ENCODE results near the gene LRRC8E. TPM values are rescaled to one million over a fixed set of nuclear protein-coding genes. Genes with fewer than 3 reads are reported as not detected.
"Not testable (repeated sequence)": the region's sequence is repeated elsewhere in the genome, so short reads cannot be mapped to it uniquely, and the experiment has no call there.

Gene LRRC8E
- total RNA-seq, 1 donor from 2014 or later = 8.5 TPM

DNA sequence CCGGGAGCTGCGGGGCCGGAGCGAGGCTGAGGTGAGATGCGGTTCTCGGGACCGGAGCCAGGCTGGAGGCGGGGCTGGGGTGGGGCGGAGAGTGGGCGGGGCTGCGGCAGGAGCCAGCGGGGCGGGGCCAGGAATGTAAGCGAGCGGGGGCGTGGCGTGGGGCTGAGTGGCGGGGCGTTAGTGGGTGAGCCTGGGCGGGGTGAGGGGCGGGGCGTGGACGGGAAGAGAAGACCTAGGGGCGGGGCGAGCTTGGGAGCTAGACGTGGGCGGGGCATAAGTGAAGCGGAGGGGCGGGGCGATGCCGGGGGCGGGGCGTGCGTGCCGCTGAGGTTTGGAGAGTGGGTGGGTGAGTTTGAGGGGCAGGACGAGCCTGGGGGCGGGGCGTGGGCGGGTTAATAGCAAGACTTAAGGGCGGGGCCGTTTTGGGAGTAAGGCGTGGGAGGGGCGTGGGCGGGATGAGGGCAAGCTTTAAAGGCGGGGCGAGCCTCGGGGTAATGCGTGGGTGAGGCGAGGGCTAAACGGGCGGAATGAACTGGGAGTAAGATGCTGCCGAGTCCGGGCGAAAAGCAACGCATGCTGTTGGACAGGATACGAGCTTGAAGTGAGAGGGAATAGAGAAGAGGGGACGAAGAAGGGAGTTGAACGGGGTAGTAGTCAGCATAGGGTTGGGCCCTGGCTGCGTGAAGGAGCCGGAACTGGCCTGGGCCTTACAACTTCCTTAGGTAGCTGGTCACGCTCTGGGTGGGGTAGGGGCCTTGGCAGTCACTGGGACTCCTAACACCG, 32.4 kb downstream of the LRRC8E start:
- DNase-seq (ENCODE audit: low spot score) = peak; percentile 100

DNA sequence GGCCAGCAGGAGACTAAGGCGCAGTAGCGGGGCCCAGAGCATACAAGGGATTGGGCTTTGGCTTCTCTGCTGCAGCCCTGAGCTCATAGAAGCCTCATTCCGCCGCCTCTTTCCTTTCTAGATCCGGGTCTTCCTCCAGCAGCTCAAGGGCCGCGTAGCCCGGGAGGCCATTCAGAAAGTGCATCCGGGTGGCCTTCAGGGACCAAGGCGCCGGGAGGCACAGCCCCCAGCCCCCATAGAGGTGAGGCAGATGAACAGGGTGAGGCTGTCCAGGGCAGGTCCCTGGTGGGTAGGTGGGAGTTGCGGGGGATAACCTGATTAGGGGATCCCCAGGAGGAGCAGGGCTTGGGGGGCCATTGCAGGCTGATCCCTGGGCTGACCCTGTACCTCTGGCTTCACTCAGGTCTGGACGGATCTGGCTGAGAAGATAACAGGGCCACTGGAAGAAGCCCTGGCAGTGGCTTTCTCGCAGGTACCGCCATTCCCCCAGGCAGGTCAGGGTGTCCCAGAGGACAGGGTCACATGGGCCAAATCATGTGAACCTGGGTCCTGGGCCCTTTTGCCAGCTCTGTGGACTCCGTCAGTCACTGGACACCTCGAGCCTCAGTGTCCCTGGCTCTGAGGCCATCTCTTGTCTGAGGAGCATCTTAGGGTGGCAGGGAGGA, 33.1 kb downstream of the LRRC8E start:
- peak; percentile 53 for DNase-seq (ENCODE audit: low spot score)

DNA sequence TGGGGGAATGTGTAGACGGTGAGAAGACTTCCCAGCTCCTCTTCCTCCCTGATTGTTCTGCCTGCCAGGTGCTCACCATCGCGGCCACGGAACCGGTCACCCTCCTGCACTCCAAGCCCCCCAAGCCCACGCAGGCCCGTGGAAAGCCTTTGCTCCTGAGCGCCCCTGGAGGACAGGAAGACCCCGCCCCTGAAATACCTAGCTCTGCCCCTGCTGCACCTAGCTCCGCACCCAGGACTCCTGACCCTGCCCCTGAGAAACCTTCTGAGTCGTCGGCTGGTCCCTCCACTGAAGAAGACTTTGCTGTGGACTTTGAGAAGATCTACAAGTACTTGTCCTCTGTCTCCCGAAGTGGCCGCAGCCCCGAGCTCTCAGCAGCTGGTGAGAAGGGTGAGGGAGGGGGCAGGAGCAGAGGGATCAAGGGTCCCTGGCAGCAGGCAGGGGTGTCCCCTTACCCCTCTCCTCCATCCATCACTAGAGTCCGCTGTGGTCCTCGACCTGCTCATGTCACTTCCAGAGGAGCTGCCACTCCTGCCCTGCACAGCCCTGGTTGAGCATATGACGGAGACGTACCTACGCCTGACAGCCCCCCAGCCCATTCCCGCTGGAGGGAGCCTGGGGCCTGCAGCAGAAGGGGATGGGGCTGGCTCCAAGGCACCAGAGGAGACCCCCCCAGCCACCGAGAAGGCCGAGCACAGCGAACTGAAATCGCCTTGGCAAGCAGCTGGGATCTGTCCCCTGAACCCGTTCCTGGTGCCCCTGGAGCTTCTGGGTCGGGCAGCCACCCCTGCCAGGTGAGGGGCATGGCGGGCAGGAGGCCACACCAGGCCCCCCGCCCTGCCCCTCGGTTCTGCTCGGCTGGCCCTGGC, 33.9 kb downstream of the LRRC8E start:
- DNase-seq (ENCODE audit: low spot score) = peak; percentile 56

GRCh38 chr19:7922836-7923195, 34.5 kb downstream of the LRRC8E start:
- DNase-seq (ENCODE audit: low spot score) = no peak

DNA sequence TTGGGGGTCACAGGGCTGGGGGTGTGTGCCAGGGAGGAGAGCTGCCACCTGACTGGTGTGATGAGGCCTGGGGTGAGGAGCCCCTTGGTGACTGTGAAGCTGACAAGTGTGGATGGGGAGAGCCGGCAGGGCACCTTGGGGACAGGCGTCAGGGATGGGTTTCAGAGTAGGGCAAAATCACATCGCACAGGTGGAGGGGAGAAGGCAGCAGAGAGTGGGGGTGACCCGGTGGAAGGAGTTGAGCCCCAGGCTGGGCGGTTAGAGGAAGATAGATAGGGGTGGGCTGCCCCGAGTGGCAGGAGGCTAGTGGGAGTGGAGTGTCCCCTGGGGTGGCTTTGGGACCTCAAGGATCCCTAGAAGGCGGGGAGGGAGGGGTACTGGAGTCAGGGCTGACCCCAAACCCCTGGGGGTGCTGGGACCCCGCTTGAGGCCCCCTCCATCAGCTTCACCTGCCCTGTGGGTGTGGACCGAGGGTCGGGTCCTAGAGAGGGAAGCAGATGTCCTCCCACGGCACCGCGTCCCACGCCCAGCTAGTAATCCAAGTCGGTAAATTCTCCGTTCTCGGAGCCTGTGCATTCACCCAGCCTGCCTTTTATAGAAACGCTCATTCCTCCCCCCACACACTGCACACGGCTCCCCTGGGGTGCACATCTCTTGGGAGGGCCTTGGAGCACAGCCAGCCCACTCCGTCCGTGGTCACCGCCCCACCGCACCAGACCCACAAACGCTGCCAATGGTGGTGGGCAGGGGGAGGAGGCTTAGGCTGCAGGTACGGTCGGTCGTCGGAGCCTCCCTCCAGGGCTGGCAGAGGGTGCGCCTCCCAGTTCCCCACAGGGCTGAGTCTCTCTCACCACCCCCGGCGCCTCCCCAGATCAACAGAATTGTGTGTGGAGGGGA, 35.2 kb downstream of the LRRC8E start:
- no peak for DNase-seq (ENCODE audit: low spot score)

GRCh38 chr19:7924241-7924640, 35.9 kb downstream of the LRRC8E start:
- no peak for DNase-seq (ENCODE audit: low spot score)

DNA sequence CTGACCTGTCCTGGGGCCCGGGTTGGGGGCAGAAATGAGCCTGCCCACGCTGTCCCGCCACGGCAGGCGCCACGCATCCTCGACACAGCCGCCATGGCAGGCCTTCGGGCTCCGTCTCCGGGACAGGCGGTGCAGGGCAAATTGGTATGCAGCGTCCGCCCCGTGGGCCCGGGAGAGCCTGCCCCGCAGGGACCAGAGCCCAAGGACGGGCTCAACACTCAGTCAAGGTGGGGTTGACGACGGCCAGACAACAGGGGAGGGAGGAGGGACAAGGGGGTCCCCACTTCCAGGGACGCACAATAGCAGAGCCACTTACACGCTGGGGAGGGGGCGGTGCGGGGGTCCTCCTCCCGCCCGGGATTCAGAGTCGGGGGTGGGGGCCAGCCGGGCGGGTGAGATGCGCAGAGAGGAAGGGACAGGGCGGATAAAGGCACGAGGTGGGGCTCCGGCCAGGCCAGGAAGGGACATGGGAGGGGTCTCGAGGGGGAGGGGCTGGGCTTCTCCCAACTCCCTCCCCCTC, 36.4 kb downstream of the LRRC8E start:
- DNase-seq (ENCODE audit: low spot score) = no peak

DNA sequence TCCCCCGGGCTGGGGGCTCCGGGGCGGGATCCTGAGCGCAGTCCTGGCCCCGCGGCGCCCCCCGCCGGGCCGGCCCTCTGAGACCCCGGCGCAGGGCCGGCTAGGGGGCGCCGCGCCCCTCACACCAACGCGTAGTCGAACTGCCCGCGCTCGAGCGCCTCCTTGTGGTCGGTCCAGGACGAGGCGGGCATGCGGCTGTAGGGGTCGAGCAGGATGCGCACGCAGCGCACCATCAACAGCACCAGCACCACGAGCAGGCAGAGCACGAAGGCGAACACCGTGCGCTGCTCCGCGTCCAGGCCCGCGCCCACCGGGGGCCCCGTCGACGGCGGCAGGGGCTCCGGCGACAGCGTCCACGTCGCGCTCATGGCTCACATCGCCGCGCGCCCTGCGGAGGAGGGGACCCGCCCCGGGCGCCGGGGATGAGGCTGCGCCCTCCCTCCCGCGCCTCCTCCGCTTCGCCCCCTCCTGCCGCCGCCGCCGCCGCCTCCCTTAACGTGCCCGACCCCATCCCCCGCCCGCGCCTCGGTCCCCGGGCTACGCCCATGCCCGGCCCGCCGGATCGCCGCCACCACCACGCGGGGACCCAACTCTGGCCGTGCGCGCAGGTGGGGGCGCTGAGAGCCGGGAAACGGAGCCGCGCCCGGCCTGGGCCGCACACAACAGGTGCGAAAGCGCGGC, 37.0 kb downstream of the LRRC8E start:
- peak; percentile 62 for DNase-seq (ENCODE audit: low spot score)

- no peak for DNase-seq (ENCODE audit: low spot score)
Observed at GRCh38 chr19:7926021-7926726, 37.9 kb downstream of the LRRC8E start, which contains the start of gene CTXN1. TSS of gene CTXN1 (minus strand) at chr19:7926135. CDS start at chr19:7925538, 597 bp downstream.

DNA sequence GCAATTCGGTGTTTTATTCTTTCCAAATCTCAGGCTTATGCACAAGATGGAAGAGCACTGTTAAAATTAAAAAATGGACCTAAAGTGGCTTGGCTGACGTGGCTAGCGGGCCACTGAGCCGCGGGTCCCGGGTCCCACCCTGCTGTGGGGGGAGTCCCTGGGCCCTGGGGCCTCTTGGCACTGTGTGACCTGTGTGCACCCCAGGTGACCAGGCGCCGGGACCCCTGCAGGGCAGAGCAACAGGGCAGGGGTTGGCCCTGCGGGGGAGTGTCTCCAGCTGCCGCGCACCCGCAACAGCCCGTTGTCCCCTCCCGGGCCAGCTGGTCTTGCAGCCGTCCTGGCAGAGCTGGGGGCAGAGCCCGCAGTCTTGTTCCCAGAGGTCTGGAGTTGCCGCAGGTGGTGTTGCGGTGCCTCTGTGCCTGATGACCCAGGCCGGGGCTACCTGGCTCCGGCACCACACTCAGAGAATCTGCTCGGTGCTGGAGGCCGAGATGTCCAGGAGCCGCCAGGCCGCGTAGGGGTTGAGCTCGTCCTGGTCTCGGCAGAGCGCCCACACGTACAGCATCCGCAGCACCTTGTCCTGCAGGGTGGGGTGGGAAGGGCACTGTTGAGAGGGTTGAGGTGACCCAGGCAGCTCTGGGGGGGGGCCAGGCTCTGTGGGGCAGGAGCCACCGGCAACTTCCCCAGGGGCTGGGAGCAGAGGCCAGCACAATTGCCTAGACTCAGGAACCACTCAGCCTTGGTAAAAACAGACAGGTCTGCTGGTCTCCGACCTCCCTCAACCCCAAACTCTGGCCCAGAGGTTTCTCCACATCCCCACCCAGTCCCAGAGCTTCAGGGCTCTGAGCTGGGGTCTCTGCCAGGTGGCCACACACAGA, 38.7 kb downstream of the LRRC8E start:
- DNase-seq (ENCODE audit: low spot score) = peak; percentile 46

DNA sequence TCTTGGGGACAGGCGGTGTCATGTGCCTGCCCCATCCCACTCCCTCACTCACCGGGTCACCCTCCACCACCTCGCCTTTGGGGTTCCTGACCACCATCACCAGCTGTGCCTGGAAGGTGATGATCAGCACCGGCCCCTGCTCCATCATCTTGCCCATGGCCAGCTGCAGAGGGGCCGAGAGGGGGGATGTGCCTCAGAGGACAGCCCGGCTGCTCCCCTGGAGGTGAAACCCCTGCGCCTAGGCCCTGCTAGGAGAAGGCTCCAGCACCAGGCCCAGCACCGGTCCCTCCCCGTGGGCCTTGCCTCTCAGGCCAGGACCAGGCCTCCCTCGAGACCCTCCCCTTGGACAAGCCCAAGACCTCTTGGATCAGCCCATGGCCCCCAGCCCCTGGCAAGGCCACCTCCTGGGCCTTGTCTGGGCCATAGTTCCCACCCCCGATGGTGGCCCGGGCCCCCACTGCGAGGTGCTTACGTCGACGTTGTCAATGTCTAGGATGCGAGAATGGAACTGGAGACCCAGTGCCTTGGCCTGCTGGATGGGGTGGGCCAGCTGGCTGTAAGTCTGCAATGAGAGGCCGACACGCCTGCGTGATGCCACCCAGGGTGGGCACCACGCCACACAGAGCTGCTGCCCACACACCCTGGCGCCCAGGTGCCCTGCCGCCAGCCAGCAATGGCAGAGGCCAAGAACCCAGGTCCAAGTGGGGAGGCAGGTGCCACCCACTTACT, 39.5 kb downstream of the LRRC8E start:
- DNase-seq (ENCODE audit: low spot score) = peak; percentile 46

DNA sequence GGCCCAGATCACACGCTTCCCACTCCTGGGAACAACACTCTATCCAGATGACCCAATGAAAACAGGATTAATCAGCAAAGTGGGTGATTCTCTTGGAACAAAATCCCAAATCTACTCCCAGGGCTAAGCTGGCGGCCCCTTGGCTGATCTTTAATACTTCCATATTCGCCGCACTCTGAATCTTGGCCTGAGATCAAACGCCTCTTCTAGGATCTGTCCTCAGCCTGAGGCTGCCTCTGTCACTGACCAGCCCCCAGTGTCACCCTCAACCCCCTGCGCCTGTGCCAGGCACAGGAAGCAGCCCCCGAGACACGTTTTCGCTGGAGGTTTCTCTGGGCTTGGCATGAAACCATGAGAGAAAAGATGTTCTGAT, 40.0 kb downstream of the LRRC8E start:
- peak; percentile 52 for DNase-seq (ENCODE audit: low spot score)

- peak; percentile 58 for DNase-seq (ENCODE audit: low spot score)
Observed at GRCh38 chr19:7928741-7929701, 40.7 kb downstream of the LRRC8E start.

DNA sequence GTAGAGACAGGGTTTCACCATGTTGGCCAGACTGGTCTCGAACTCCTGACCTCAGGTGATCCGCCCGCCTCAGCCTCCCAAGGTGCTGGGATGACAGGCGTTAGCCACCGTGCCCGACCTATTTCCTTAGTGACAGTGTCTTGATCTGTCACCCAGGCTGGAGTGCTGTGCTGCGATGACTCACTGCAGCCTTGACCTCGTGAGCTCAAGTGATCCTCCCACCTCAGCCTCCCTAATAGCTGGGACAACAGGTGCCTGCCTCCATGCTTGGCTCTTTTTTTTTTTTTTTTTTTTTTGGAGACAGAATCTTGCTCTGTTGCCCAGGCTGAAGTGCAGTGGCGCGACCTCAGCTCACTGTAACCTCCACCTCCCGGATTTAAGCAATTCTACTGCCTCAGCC, 41.7 kb downstream of the LRRC8E start:
- not testable (repeated sequence) for DNase-seq (ENCODE audit: low spot score)

DNA sequence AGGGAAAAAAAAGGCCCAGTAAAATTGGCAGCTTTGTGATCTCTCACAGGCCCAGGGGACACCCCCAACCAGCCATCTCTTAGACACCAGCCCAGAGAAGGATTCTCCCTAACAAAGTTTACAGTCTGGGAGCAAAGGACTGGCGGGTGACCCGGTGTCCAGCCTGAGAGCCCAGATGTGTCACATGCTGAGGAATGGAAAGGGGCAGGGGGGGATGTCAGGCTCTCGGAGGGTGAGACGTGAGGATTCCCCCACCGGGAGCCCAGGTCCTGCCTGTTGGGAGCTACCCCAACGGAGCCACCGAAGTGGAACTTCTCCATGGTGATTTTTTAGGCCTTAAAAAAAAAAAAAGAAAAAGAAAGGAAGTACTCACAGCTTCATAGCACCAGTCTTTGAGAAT, 42.5 kb downstream of the LRRC8E start:
- no peak for DNase-seq (ENCODE audit: low spot score)

DNA sequence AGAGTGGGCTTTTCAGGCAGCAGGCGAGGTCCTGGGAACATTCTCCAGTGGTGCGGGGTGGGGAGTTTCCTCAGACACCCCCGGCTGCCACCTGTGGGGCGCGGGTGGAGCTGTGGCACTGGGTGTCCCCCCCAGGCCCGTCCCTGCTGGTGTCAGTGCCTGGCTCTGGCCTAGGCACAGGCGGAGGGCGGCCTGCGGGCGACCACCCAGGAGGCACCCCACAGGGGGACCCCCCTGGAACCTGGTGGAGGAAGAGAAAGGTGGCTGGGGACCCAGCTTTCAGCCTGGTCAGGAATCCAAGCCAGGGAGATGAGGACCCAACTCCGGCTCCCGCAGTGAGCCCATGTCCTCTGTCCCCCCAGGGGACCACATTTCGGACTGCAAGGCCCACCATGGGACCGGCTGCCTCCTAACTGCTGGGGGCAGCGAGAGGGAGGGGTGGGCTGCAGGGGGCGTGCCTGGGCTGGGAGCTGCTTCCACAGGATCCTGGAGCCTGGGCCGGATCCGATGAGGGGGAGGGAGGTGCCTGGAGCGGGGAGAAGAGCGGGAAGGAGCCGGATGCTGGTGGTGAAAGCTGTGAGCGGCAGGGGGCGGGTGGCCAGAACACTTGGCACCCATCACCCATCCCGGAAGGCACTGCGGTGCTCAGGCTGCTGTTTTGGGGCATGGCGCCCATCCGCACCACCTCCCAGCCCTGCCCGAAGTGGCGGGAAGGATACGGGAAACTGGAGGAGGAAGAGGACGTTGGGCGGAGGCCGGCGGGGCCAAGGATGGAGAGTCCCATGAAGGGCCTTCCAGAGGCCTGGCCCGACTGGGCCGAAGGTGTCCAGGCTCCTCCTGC, 43.1 kb downstream of the LRRC8E start:
- DNase-seq (ENCODE audit: low spot score) = no peak

All from ureter (tissue), 1 donor.